ENCODE results near the gene HSPH1.

DNA sequence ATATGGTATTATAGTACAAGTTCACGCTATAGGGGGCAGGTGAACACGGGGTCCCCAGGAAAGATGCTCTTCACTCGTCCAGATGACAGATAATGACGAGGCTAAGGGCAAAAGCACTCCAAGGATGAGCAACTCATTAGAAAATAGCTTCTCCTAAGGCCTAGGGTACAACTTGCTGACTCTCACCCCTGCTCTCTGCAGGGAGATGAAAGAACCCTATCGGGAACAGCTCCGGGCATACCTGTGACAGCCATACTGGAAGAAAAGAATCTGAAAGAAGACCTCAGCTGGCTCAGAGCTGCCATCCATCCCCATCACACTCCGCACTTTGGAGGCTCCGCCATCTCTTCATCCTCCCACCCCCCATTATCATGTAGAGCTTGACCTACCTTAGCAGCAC, 17.5 kb upstream of the HSPH1 start:
- TF ChIP-seq SNAI2 (CRISPR knock-in tag; IDR thresholded peaks at IDR 0.05): no peak
- TF ChIP-seq, protein P1, sequence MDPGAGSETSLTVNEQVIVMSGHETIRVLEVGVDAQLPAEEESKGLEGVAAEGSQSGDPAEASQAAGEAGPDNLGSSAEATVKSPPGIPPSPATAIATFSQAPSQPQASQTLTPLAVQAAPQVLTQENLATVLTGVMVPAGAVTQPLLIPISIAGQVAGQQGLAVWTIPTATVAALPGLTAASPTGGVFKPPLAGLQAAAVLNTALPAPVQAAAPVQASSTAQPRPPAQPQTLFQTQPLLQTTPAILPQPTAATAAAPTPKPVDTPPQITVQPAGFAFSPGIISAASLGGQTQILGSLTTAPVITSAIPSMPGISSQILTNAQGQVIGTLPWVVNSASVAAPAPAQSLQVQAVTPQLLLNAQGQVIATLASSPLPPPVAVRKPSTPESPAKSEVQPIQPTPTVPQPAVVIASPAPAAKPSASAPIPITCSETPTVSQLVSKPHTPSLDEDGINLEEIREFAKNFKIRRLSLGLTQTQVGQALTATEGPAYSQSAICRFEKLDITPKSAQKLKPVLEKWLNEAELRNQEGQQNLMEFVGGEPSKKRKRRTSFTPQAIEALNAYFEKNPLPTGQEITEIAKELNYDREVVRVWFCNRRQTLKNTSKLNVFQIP (CRISPR knock-in tag; IDR thresholded peaks at IDR 0.05; ENCODE audit: borderline replicate concordance, low read depth): no peak
- TF ChIP-seq, protein P2, sequence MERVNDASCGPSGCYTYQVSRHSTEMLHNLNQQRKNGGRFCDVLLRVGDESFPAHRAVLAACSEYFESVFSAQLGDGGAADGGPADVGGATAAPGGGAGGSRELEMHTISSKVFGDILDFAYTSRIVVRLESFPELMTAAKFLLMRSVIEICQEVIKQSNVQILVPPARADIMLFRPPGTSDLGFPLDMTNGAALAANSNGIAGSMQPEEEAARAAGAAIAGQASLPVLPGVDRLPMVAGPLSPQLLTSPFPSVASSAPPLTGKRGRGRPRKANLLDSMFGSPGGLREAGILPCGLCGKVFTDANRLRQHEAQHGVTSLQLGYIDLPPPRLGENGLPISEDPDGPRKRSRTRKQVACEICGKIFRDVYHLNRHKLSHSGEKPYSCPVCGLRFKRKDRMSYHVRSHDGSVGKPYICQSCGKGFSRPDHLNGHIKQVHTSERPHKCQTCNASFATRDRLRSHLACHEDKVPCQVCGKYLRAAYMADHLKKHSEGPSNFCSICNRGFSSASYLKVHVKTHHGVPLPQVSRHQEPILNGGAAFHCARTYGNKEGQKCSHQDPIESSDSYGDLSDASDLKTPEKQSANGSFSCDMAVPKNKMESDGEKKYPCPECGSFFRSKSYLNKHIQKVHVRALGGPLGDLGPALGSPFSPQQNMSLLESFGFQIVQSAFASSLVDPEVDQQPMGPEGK (CRISPR knock-in tag; IDR thresholded peaks at IDR 0.05; ENCODE audit: borderline replicate concordance): no peak
- TF ChIP-seq PPARA (CRISPR knock-in tag; IDR thresholded peaks at IDR 0.05; ENCODE audit: borderline replicate concordance): no peak
- TF ChIP-seq ARNTL (CRISPR knock-in tag; IDR thresholded peaks at IDR 0.05; ENCODE audit: borderline replicate concordance, low read depth): no peak
- no peak for TF ChIP-seq CSRNP3 (CRISPR knock-in tag; IDR thresholded peaks at IDR 0.05)
- TF ChIP-seq ZC3H10 (CRISPR knock-in tag; IDR thresholded peaks at IDR 0.05): no peak
- no peak for TF ChIP-seq ZNF8 (CRISPR knock-in tag; IDR thresholded peaks at IDR 0.05)
- TF ChIP-seq BACH2 (CRISPR knock-in tag; IDR thresholded peaks at IDR 0.05; ENCODE audit: borderline replicate concordance): no peak
- TF ChIP-seq RARB (CRISPR knock-in tag; IDR thresholded peaks at IDR 0.05): no peak
- TF ChIP-seq OSR1 (CRISPR knock-in tag; IDR thresholded peaks at IDR 0.05): no peak
- no peak for TF ChIP-seq CREB5 (CRISPR knock-in tag; IDR thresholded peaks at IDR 0.05; ENCODE audit: low read depth)
- no peak for TF ChIP-seq ZNF565 (CRISPR knock-in tag; conservative IDR thresholded peaks at IDR 0.05; ENCODE audit: low read depth)
- no peak for TF ChIP-seq GLIS3 (CRISPR knock-in tag; IDR thresholded peaks at IDR 0.05)

All from SK-N-SH treated with all-trans-retinoic acid at 6 μM for 48 hours (cell line).